Stimulated activated CD8-positive, alpha-beta memory T cell treated with anti-CD3 and anti-CD28 coated beads, Interleukin-2, amount 100 ng/mL, for 1 hour (primary cell): ENCODE measurements around the gene C14orf39.

Experiments used
- DNase-seq, 2 donors: peaks; one replicate each; pipeline ENCODE4 v3.0.0-alpha.2; 2020; ENCODE audit warnings: low read depth in 2 of 2

Gene C14orf39

GRCh38 chr14:60485598-60486251, at the start of gene C14orf39:
Gene C14orf39, minus strand, starts transcription at chr14:60486063. Its CDS starts 985 bp downstream, at chr14:60485078.
- DNase-seq = no peak

GRCh38 chr14:60532442-60532841, 46.6 kb upstream of the C14orf39 start:
- DNase-seq = no peak

- no peak for DNase-seq
Measured at GRCh38 chr14:60515511-60516289, 29.8 kb upstream of the C14orf39 start.

- no peak for DNase-seq
Measured at GRCh38 chr14:60514741-60515491, 29.1 kb upstream of the C14orf39 start.

GRCh38 chr14:60514378-60514740, 28.5 kb upstream of the C14orf39 start:
- no peak for DNase-seq

- no peak for DNase-seq
Measured at GRCh38 chr14:60512973-60513571, 27.2 kb upstream of the C14orf39 start.

- no peak for DNase-seq
Measured at GRCh38 chr14:60512126-60512525, 26.3 kb upstream of the C14orf39 start.

- no peak for DNase-seq
Measured at GRCh38 chr14:60510951-60511599, 25.2 kb upstream of the C14orf39 start.

- no peak for DNase-seq
Measured at GRCh38 chr14:60510254-60510950, 24.5 kb upstream of the C14orf39 start.

GRCh38 chr14:60509438-60510253, 23.8 kb upstream of the C14orf39 start:
- DNase-seq = no peak

GRCh38 chr14:60508707-60509437, 23.0 kb upstream of the C14orf39 start, which contains the start of gene SIX6:
Gene SIX6, plus strand, starts transcription at chr14:60509146. Its CDS starts 253 bp downstream, at chr14:60509399.
- DNase-seq = no peak

- DNase-seq = no peak
Measured at GRCh38 chr14:60508363-60508706, 22.5 kb upstream of the C14orf39 start.

- DNase-seq = no peak
Measured at GRCh38 chr14:60506985-60507829, 21.3 kb upstream of the C14orf39 start.

- no peak for DNase-seq
Measured at GRCh38 chr14:60506462-60506984, 20.7 kb upstream of the C14orf39 start.

- DNase-seq = no peak
Measured at GRCh38 chr14:60506010-60506409, 20.1 kb upstream of the C14orf39 start.

- no peak for DNase-seq
Measured at GRCh38 chr14:60505448-60505847, 19.6 kb upstream of the C14orf39 start.

- DNase-seq = no peak
Measured at GRCh38 chr14:60502541-60502940, 16.7 kb upstream of the C14orf39 start.

GRCh38 chr14:60495946-60496345, 10.1 kb upstream of the C14orf39 start:
- DNase-seq = no peak
